HG02642 (cell line): Measurements from ENCODE around the gene LONP2.
"Not testable (repeated sequence)": the region's sequence is repeated elsewhere in the genome, so short reads cannot be mapped to it uniquely, and the experiment has no call there.

Experiments used
- ATAC-seq: cut with Tn5 transposase; IDR thresholded peaks from one replicate; pipeline ENCODE4 v1.9.1; 2021; ENCODE audit warnings: mild to moderate bottlenecking; ENCODE audit not compliant: unreplicated experiment, poor library complexity

Gene LONP2

GRCh38 chr16:48365601-48366164, 121.6 kb downstream of the LONP2 start:
- ATAC-seq, result peak; percentile 95

GRCh38 chr16:48366165-48367093, 122.3 kb downstream of the LONP2 start:
- ATAC-seq, result peak; percentile 60

GRCh38 chr16:48367441-48368049, 123.4 kb downstream of the LONP2 start:
- no peak for ATAC-seq

- no peak for ATAC-seq
These were observed 125.7 kb downstream of the LONP2 start for GRCh38 chr16:48369765-48370164.

- ATAC-seq, result no peak
These were observed 126.1 kb downstream of the LONP2 start for GRCh38 chr16:48370229-48370628.

- not testable (repeated sequence) for ATAC-seq
These were observed 126.7 kb downstream of the LONP2 start for GRCh38 chr16:48370668-48371392.

GRCh38 chr16:48371393-48371780, 127.3 kb downstream of the LONP2 start:
- no peak for ATAC-seq

- no peak for ATAC-seq
These were observed 128.6 kb downstream of the LONP2 start for GRCh38 chr16:48372744-48373143.

GRCh38 chr16:48373258-48374029, 129.3 kb downstream of the LONP2 start:
- no peak for ATAC-seq

- ATAC-seq, result no peak
These were observed 130.2 kb downstream of the LONP2 start for GRCh38 chr16:48374255-48374654.

GRCh38 chr16:48377301-48377700, 133.2 kb downstream of the LONP2 start:
- ATAC-seq, result not testable (repeated sequence)

GRCh38 chr16:48378276-48378675, 134.2 kb downstream of the LONP2 start:
- ATAC-seq, result no peak

- ATAC-seq, result no peak
These were observed 134.7 kb downstream of the LONP2 start for GRCh38 chr16:48378836-48379235.

GRCh38 chr16:48381201-48381600, 137.1 kb downstream of the LONP2 start:
- ATAC-seq, result no peak

GRCh38 chr16:48382131-48382530, 138.0 kb downstream of the LONP2 start:
- ATAC-seq, result no peak

GRCh38 chr16:48383009-48383876, 139.1 kb downstream of the LONP2 start:
- no peak for ATAC-seq

- no peak for ATAC-seq
These were observed 139.9 kb downstream of the LONP2 start for GRCh38 chr16:48383877-48384519.

- peak; percentile 63 for ATAC-seq
These were observed 140.6 kb downstream of the LONP2 start for GRCh38 chr16:48384520-48385252.
